HG02759 (cell line): Measurements from ENCODE around the gene DLX4.

Experiments
- ATAC-seq: cut with Tn5 transposase; IDR thresholded peaks from one replicate; pipeline ENCODE4 v1.9.1; 2021; ENCODE audit warnings: mild to moderate bottlenecking, moderate library complexity; ENCODE audit not compliant: unreplicated experiment

DLX4 gene

GRCh38 chr17:49986396-49987289 is 17.7 kb downstream of the DLX4 start:
- no peak for ATAC-seq

GRCh38 chr17:49987290-49987585 is 18.2 kb downstream of the DLX4 start:
- ATAC-seq, result no peak

GRCh38 chr17:49987681-49988441 is 18.9 kb downstream of the DLX4 start:
- ATAC-seq, result no peak

- no peak for ATAC-seq
Observed at GRCh38 chr17:49989518-49989880, 20.5 kb downstream of the DLX4 start.

DNA sequence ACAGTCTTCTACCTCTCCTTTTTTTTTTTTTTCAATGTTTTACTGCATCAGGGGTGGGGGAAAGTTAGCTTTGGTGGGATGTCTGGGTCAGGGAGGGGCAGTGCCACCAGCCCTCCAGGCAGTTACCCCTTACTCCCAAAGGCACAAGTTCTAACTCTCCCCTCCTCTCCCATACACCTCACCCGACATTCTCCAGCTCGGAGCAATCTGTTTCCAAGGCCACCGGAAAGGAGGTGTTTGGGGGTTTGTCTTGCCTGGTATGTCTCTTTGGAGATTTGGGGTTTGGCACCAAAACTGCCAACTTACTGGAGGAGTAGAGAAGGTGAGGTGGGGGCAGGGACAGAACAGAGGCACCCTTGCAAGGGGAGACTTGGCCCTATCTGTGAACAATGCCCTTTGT is 21.3 kb downstream of the DLX4 start:
- ATAC-seq, result no peak

- ATAC-seq, result no peak
Observed at GRCh38 chr17:49990921-49991320, 21.9 kb downstream of the DLX4 start.

DNA sequence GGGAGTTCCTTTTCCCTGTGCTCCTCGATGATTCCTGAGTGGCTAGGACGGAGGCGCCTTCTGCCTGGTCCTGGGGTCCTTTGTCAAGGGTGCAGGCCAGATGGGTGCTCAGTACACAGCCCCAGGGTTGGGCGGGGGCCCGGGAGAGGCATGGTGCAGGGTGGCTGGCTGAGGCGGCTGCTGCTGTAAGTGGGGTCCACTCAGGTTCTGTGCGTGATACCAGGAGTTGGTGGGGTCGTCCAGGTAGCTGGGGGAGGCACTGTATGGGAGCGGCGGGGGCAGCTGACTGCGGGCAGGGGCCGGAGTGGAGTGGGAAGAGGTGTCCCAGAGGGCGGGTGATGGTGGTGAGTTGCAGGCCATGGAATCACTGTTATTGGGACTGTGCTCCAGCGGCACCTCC is 22.4 kb downstream of the DLX4 start:
- no peak for ATAC-seq

GRCh38 chr17:49992191-49992932 is 23.4 kb downstream of the DLX4 start:
- ATAC-seq, result no peak

DNA sequence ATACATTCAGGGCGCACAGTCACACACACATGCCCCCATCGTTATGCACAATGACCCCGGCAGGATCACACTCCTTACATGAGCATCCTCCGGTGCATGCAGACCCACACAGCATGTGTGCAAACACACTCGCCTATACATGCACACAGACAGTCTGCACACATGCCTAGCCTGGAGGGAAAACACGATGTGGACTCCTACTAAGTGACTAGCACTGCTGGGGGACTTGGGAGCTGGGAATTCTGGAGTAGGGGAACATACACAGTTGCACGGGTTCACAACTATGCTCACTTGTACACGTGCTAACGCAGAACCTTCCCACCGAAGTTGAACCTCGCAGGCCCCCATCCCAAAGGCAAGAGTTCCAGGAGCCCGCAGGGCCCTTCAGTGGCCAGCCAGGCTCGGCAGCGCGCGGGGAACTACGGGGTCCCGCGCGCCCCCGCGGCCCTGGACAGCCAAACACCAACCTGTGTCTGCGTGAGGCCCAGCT is 24.0 kb downstream of the DLX4 start:
- no peak for ATAC-seq

- no peak for ATAC-seq
Observed at GRCh38 chr17:49993423-49994060, 24.6 kb downstream of the DLX4 start.

- no peak for ATAC-seq
Observed at GRCh38 chr17:49994085-49995054, 25.4 kb downstream of the DLX4 start.

DNA sequence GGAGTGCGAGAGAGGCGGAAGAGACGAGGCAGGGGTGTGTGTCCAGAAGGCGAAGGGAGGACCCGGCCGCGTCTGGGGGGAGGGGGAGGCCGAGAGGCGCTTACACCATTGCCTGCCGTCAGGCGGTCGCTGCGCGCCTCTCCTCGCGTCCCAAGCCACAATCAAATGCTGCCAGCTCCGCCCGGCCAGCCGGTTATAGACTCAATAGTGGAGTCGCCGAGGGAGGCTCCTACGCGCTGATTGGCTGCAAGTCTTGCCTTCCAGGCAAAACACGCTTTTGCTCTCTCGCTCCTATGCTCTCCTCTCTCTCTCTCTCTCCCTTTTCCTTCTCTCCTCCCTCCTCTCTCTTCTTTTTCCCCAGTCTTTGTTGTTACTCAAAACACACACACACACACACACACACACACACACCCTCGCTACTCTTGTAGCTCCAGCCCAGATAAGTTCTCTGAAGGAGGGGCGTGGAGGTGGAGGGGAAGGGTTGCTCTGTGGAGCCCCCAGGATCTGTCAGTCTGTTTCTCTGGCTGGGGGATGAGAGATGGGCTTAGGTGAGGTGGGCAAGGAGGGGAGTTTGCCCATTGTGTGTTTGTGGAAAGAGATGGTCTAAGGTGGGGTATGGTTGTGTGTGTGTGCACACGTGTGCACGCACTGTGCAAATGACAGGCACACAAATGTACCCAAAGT is 26.2 kb downstream of the DLX4 start, which contains the start of gene DLX3:
DLX3 (minus strand) TSS at position 170 of the 684 bp plus-strand sequence. CDS start 226 bp downstream, outside the sequence.
- ATAC-seq, result no peak

- ATAC-seq, result no peak
Observed at GRCh38 chr17:49996121-49996494, 27.1 kb downstream of the DLX4 start.

DNA sequence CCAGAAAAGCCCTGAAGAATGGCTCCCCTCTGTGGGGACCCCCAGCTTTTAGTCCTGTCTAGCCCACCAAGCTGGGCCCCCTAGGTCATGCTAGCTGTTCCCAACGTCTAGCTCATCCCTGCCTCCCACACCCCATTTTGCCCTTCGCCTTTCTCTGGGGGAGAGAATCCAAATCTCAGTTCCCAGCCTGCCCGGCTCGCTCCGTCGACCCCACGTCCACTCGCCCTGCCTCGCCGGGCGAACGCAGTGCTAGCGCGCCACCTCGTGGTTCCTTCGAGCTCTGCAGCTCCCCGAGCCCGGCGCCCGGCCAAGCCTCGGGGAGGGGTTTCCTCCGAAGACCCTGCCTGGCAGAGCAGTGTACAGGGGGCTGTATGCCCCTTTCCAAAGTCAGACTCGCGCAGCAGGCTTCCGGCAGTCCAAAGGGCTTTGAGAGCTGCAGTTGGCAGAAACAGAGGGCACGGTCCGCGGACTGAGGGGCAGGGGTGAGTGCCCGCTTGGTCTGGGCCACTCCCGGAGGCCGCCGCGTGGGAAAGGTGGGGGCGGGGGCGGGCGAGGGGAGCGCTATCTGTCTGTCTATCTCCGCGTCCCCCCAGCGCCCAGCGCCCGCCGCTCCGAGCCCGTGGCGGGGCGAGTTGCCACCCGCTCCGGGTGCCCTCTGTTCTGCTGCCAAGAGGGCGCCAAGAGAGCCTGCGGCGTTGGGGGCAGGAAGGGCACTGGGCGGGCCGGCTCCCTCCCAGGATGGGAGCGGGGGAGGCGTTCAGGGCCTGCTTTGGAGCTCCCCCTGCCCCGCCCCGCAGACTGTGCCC is 27.7 kb downstream of the DLX4 start:
- ATAC-seq, result no peak

- no peak for ATAC-seq
Observed at GRCh38 chr17:49997301-49997650, 28.3 kb downstream of the DLX4 start.

DNA sequence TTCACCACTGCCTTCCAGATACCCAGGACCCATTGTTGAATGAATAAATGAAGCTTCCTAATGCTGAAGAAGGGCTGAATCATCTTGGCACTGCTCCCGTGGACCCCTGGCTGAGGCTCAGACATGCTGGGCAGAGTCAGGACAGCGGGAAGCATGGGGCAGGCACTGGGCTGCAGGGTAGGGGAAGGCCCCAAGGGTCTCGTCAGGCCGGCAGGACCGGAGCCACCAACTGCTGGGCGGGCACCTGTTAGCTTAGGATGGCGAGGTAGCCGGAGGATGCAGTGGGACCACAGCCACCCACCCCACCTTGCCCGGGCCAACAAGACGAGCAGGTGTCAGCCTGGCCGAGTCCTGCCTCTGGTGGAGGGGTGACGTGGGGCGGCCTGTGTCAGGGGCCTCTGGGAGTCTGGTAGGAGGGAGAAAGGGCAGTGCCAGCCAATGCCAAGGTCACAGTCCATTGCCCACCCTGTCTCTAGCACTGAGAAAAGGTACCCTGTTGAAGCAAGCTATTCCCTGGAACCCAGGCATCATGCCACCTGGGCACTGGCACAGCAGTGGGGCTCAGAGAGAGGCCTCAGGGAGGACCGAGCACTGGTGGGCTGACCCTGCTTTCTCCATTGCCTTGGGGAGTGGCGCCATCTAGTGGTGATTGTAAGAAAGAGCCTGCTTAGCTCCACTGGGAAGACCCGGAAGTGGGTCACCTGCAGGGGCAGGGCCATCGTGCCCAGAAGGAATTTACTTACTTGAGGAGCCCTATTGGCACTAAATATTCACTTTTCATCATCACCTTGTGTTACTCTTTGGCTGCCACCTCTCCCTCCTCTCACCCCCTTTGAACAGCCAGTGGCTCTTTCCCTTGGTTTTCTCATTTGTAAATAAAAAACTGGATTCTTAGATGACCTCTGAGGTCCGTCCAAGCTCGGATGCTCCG is 29.0 kb downstream of the DLX4 start:
- peak; percentile 67 for ATAC-seq

DNA sequence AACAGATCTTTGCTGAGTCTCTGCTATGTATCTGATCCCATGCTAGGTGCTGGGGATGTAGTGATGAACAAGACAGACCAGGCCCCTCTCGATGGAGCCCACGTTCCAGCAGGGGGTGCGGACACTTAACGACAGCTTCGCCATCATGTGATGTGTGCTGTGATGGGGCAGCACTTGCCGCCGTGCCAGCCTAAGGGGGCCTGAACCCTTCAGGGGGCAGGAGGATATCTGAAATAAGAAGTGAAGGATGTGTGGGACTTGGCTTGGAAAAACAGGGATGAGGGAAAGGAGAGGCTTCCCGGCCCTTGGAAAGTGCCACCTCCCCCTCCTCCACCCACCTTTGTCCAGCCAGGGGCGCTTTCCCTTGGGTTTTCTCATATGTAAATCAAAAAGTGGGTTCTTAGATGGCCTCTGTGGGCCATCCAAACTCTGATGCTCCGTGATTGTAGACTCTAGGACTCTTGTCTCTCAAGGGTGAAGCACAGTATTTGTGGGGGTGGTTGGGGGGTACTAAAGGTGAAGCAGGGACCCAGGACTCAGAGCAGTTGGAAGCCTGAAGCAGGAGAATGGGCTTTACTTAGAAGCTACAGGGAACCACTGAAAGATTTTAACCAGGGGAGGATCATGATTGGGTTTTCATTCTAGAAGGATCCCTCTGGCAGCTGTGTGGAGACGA is 30.0 kb downstream of the DLX4 start:
- no peak for ATAC-seq
